Activated CD4-positive, alpha-beta T cell treated with anti-CD3 and anti-CD28 coated beads, Interleukin-2, amount 10 ng/mL, durations not matched to agents 24 days and 14 days (primary cell): ENCODE data around the gene VGLL4. TPM values are rescaled to one million over a fixed set of nuclear protein-coding genes. Genes with fewer than 3 reads are reported as not detected.

ENCODE experiments used
- DNase-seq: peaks from one replicate; pipeline ENCODE4 v3.0.0; 2022
- H3K27ac Mint-ChIP-seq: one replicate; pipeline ENCODE4 v1.8.0; 2022; ENCODE audit warnings: mild to moderate bottlenecking, mixed read lengths
- H3K27me3 Mint-ChIP-seq: one replicate; pipeline ENCODE4 v1.8.0; 2022; ENCODE audit warnings: mixed read lengths
- H3K36me3 Mint-ChIP-seq: one replicate; pipeline ENCODE4 v1.8.0; 2022; ENCODE audit warnings: low read depth, mild to moderate bottlenecking, mixed read lengths
- H3K4me1 Mint-ChIP-seq: one replicate; pipeline ENCODE4 v1.8.0; 2021; ENCODE audit warnings: mixed read lengths
- H3K4me3 Mint-ChIP-seq: one replicate; pipeline ENCODE4 v1.8.0; 2022; ENCODE audit warnings: mild to moderate bottlenecking, moderate library complexity, mixed read lengths
- H3K9me3 Mint-ChIP-seq: one replicate; pipeline ENCODE4 v1.8.0; 2021; ENCODE audit warnings: mixed read lengths
- intact Hi-C: fragments of 100-400 bp; cut with micrococcal nuclease; formaldehyde crosslinking; loops from one replicate; pipeline ENCODE4 v1.15.1; 2023
- total RNA-seq: library from RNA; stranded (reverse); gene quantifications from 2 replicates; pipeline ENCODE4 v1.2.3, GENCODE V29; 2022

The VGLL4 gene
- total RNA-seq, 1 donor from 2014 or later, result 44.0 TPM

- peaks cover 2% of the 10 kb centered on the region for H3K9me3 Mint-ChIP-seq
- DNase-seq, result no peak
- no peaks in the 10 kb centered on the region for H3K27me3 Mint-ChIP-seq
- intact Hi-C loops, result no loop called here
- H3K36me3 Mint-ChIP-seq, result peaks cover 17% of the 10 kb centered on the region
- no peak overlapping the region for H3K4me3 Mint-ChIP-seq
- H3K4me1 Mint-ChIP-seq, result peaks cover 4% of the 10 kb centered on the region
- H3K27ac Mint-ChIP-seq, result no peak overlapping the region
Observed at GRCh38 chr3:11552289-11553264, 91.1 kb downstream of the VGLL4 start.

- intact Hi-C loops, result no loop called here
- Mint-ChIP-seq H3K4me3 (no peak overlapping the region), H3K36me3 (peaks cover 19% of the 10 kb centered on the region), H3K4me1 (peaks cover 2% of the 10 kb centered on the region), H3K27me3 (no peaks in the 10 kb centered on the region), H3K9me3 (peaks cover 5% of the 10 kb centered on the region), H3K27ac (no peak overlapping the region)
- DNase-seq, result no peak
Observed at GRCh38 chr3:11551036-11551435, 92.7 kb downstream of the VGLL4 start.

- no peaks in the 10 kb centered on the region for H3K27me3 Mint-ChIP-seq
- peaks cover 2% of the 10 kb centered on the region for H3K4me1 Mint-ChIP-seq
- H3K9me3 Mint-ChIP-seq, result peaks cover 5% of the 10 kb centered on the region
- no peak overlapping the region for H3K4me3 Mint-ChIP-seq
- no peak overlapping the region for H3K27ac Mint-ChIP-seq
- peaks cover 16% of the 10 kb centered on the region for H3K36me3 Mint-ChIP-seq
- DNase-seq, result no peak
- intact Hi-C loops, result no loop called here
Observed at GRCh38 chr3:11549580-11550140, 94.1 kb downstream of the VGLL4 start.

- Mint-ChIP-seq H3K27me3 (no peaks in the 10 kb centered on the region), H3K4me1 (peaks cover 2% of the 10 kb centered on the region), H3K36me3 (peaks cover 15% of the 10 kb centered on the region), H3K4me3 (no peak overlapping the region), H3K9me3 (peaks cover 5% of the 10 kb centered on the region), H3K27ac (no peak overlapping the region)
- DNase-seq, result no peak
- intact Hi-C loops, result no loop called here
Observed at GRCh38 chr3:11548721-11549131, 95.0 kb downstream of the VGLL4 start.

GRCh38 chr3:11547498-11547897 is 96.2 kb downstream of the VGLL4 start:
- Mint-ChIP-seq H3K27ac (peak overlapping the region; percentile 36), H3K9me3 (peaks cover 5% of the 10 kb centered on the region), H3K27me3 (no peaks in the 10 kb centered on the region), H3K4me1 (peaks cover 2% of the 10 kb centered on the region), H3K4me3 (no peak overlapping the region), H3K36me3 (peaks cover 9% of the 10 kb centered on the region)
- DNase-seq, result no peak
- intact Hi-C loops, result loop anchor here (1.0 kb wide), 1 partner anchor 77 kb away; no protein-coding TSS in a partner anchor

GRCh38 chr3:11546657-11547302 is 96.9 kb downstream of the VGLL4 start:
- Mint-ChIP-seq H3K27ac (no peak overlapping the region), H3K9me3 (peaks cover 5% of the 10 kb centered on the region), H3K4me3 (no peak overlapping the region), H3K4me1 (peaks cover 2% of the 10 kb centered on the region), H3K36me3 (peaks cover 9% of the 10 kb centered on the region), H3K27me3 (no peaks in the 10 kb centered on the region)
- intact Hi-C loops, result loop anchor here (1.0 kb wide), 1 partner anchor 78 kb away; no protein-coding TSS in a partner anchor
- no peak for DNase-seq

- Mint-ChIP-seq H3K4me1 (peaks cover 2% of the 10 kb centered on the region), H3K36me3 (peaks cover 9% of the 10 kb centered on the region), H3K9me3 (peaks cover 5% of the 10 kb centered on the region), H3K27me3 (no peaks in the 10 kb centered on the region), H3K4me3 (no peak overlapping the region), H3K27ac (no peak overlapping the region)
- no peak for DNase-seq
- intact Hi-C loops, result no loop called here
Observed at GRCh38 chr3:11545186-11545851, 98.4 kb downstream of the VGLL4 start.

- peaks cover 2% of the 10 kb centered on the region for H3K4me1 Mint-ChIP-seq
- H3K9me3 Mint-ChIP-seq, result peaks cover 5% of the 10 kb centered on the region
- DNase-seq, result no peak
- intact Hi-C loops, result no loop called here
- no peaks in the 10 kb centered on the region for H3K27me3 Mint-ChIP-seq
- H3K36me3 Mint-ChIP-seq, result peaks cover 9% of the 10 kb centered on the region
- no peak overlapping the region for H3K4me3 Mint-ChIP-seq
- no peak overlapping the region for H3K27ac Mint-ChIP-seq
Observed at GRCh38 chr3:11544412-11545181, 99.1 kb downstream of the VGLL4 start.

GRCh38 chr3:11543948-11544387 is 99.7 kb downstream of the VGLL4 start:
- H3K9me3 Mint-ChIP-seq, result peaks cover 5% of the 10 kb centered on the region
- H3K4me3 Mint-ChIP-seq, result no peak overlapping the region
- no peak overlapping the region for H3K27ac Mint-ChIP-seq
- DNase-seq, result no peak
- no peaks in the 10 kb centered on the region for H3K27me3 Mint-ChIP-seq
- H3K4me1 Mint-ChIP-seq, result peaks cover 2% of the 10 kb centered on the region
- intact Hi-C loops, result no loop called here
- H3K36me3 Mint-ChIP-seq, result peaks cover 9% of the 10 kb centered on the region

- peaks cover 2% of the 10 kb centered on the region for H3K4me1 Mint-ChIP-seq
- peaks cover 9% of the 10 kb centered on the region for H3K36me3 Mint-ChIP-seq
Observed at GRCh38 chr3:11543141-11543947, 100.4 kb downstream of the VGLL4 start.

GRCh38 chr3:11542551-11542950 is 101.2 kb downstream of the VGLL4 start:
- Mint-ChIP-seq H3K4me3 (no peak overlapping the region), H3K27ac (no peak overlapping the region), H3K9me3 (peaks cover 3% of the 10 kb centered on the region), H3K27me3 (no peaks in the 10 kb centered on the region), H3K4me1 (peaks cover under 1% of the 10 kb centered on the region), H3K36me3 (peaks cover 6% of the 10 kb centered on the region)
- no peak for DNase-seq
- intact Hi-C loops, result no loop called here

More at GRCh38 chr3:11543141-11543947, 100.4 kb downstream of the VGLL4 start:
- DNase-seq, result no peak
- peaks cover 5% of the 10 kb centered on the region for H3K9me3 Mint-ChIP-seq
- intact Hi-C loops, result no loop called here
- no peaks in the 10 kb centered on the region for H3K27me3 Mint-ChIP-seq
- H3K27ac Mint-ChIP-seq, result no peak overlapping the region
- no peak overlapping the region for H3K4me3 Mint-ChIP-seq
